GM19455 (cell line): ENCODE results near the gene HLA-C.
"Not testable (repeated sequence)": the region's sequence is repeated elsewhere in the genome, so short reads cannot be mapped to it uniquely, and the experiment has no call there.

Experiments used
- ATAC-seq: cut with Tn5 transposase; IDR thresholded peaks from one replicate; pipeline ENCODE4 v1.9.1; 2021; ENCODE audit not compliant: unreplicated experiment

HLA-C gene

GRCh38 chr6:31271641-31272357 is at the start of gene HLA-C:
HLA-C (minus strand) TSS chr6:31272092; CDS start chr6:31272071, 21 bp downstream.
- ATAC-seq: peak; percentile 83

GRCh38 chr6:31321005-31321707 is 49.3 kb upstream of the HLA-C start:
- no peak for ATAC-seq

- ATAC-seq: no peak
Observed at GRCh38 chr6:31317036-31317435, 45.1 kb upstream of the HLA-C start.

- ATAC-seq: no peak
Observed at GRCh38 chr6:31309641-31310040, 37.7 kb upstream of the HLA-C start.

- ATAC-seq: no peak
Observed at GRCh38 chr6:31308845-31309175, 36.9 kb upstream of the HLA-C start.

GRCh38 chr6:31308050-31308844 is 36.4 kb upstream of the HLA-C start:
- ATAC-seq: no peak

- ATAC-seq: no peak
Observed at GRCh38 chr6:31307669-31308049, 35.8 kb upstream of the HLA-C start.

GRCh38 chr6:31305703-31306219 is 33.9 kb upstream of the HLA-C start:
- no peak for ATAC-seq

GRCh38 chr6:31304683-31305082 is 32.8 kb upstream of the HLA-C start:
- no peak for ATAC-seq

- ATAC-seq: no peak
Observed at GRCh38 chr6:31300797-31301196, 28.9 kb upstream of the HLA-C start.

- no peak for ATAC-seq
Observed at GRCh38 chr6:31299947-31300346, 28.1 kb upstream of the HLA-C start.

GRCh38 chr6:31299511-31299910 is 27.6 kb upstream of the HLA-C start:
- no peak for ATAC-seq

GRCh38 chr6:31294056-31294455 is 22.2 kb upstream of the HLA-C start:
- ATAC-seq: no peak

- ATAC-seq: no peak
Observed at GRCh38 chr6:31293343-31293742, 21.5 kb upstream of the HLA-C start.

GRCh38 chr6:31289788-31290187 is 17.9 kb upstream of the HLA-C start:
- ATAC-seq: no peak

- no peak for ATAC-seq
Observed at GRCh38 chr6:31287619-31288018, 15.7 kb upstream of the HLA-C start.

- no peak for ATAC-seq
Observed at GRCh38 chr6:31285982-31286381, 14.1 kb upstream of the HLA-C start.

GRCh38 chr6:31285486-31285885 is 13.6 kb upstream of the HLA-C start:
- no peak for ATAC-seq

- not testable (repeated sequence) for ATAC-seq
Observed at GRCh38 chr6:31279647-31280046, 7.8 kb upstream of the HLA-C start.

- ATAC-seq: no peak
Observed at GRCh38 chr6:31272836-31273626, 1.1 kb upstream of the HLA-C start.

GRCh38 chr6:31272436-31272835 is 544 bp upstream of the HLA-C start:
- no peak for ATAC-seq
